ENCODE data around the gene SYNGR1. TPM values are rescaled to one million over a fixed set of nuclear protein-coding genes. Genes with fewer than 3 reads are reported as not detected.

SYNGR1 gene
- total and polyA plus RNA-seq, 2 experiments from 2014 or later = 30.9 to 37.0 TPM

DNA sequence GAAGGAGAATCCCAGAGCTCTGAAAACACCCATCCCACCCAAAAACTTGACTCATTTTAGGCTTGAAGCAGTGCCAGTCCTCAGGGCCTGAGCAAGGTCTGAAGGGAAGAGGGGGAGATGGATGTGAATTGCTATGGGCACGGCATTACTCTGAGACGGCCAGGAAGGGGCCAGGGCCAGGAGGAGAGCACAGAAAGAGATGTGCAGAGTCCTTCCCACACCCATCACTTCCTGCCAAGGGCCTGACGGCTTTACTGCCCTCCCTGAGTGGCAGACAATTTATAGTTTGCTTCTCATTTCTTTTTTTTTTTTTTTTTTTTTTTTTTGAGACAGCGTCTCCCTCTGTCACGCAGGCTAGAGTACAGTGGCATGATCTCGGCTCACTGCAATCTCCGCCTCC lies 72.3 kb downstream of the SYNGR1 start:
- Histone ChIP-seq H3K4me3 (no peak overlapping the region), H3K9me2 (ENCODE audit: insufficient read depth) (no peaks in the 10 kb centered on the region), H2AFZ (no peak overlapping the region), H3K27me3 (ENCODE audit: insufficient read depth) (no peaks in the 10 kb centered on the region), H3K27ac (ENCODE audit: low read depth) (no peak overlapping the region), H3K4me2 (no peak overlapping the region), H3F3A (replicated peaks; ENCODE audit: low read depth) (0 out of 2 replicates have a peak, but pooled peaks cover 1% of the 10 kb centered on the region), H3K79me2 (replicated peaks; ENCODE audit: insufficient read depth) (no peaks in the 10 kb centered on the region), H4K20me1 (replicated peaks; ENCODE audit: insufficient read depth) (no peaks in the 10 kb centered on the region; the same call in 1 of the 2 replicates), H3K36me3 (ENCODE audit: insufficient read depth) (peaks cover 9% of the 10 kb centered on the region; the same call in 1 of the 2 replicates), H3K4me1 (ENCODE audit: insufficient read depth) (peaks cover 2% of the 10 kb centered on the region; the same call in 1 of the 2 replicates)
- DNase-seq (ENCODE audit: low spot score) (no peak), ATAC-seq (no peak)
- Mint-ChIP-seq H3K4me3 (no peak overlapping the region), H3K36me3 (ENCODE audit: low read depth) (peaks cover 45% of the 10 kb centered on the region), H3K4me1 (peaks cover 12% of the 10 kb centered on the region), H3K27me3 (ENCODE audit: insufficient read depth, low read depth, poor library complexity) (peaks cover 4% of the 10 kb centered on the region), H3K9me3 (no peaks in the 10 kb centered on the region), H3K27ac (no peak overlapping the region)
- TF ChIP-seq ZNF114 (CRISPR knock-in tag; IDR thresholded peaks at IDR 0.05) (no peak), CREB1 (CRISPR knock-in tag; IDR thresholded peaks at IDR 0.05; ENCODE audit: low read depth) (no peak), NANOG (IDR thresholded peaks at IDR 0.05; ENCODE audit: borderline replicate concordance) (no peak), JUNB (IDR thresholded peaks at IDR 0.05; ENCODE audit: unreplicated experiment) (no peak), EZH2phosphoT487 (IDR thresholded peaks at IDR 0.05; ENCODE audit: unreplicated experiment) (no peak), STAT1 (IDR thresholded peaks at IDR 0.05; ENCODE audit: unreplicated experiment) (no peak), POLR2AphosphoS5 (IDR thresholded peaks at IDR 0.05; ENCODE audit: low read depth) (no peak), ZNF331 (CRISPR knock-in tag; IDR thresholded peaks at IDR 0.05; ENCODE audit: low read depth) (no peak), EZH2 (IDR thresholded peaks at IDR 0.05; ENCODE audit: low read depth, unreplicated experiment) (no peak)
- TF ChIP-seq, protein P1, sequence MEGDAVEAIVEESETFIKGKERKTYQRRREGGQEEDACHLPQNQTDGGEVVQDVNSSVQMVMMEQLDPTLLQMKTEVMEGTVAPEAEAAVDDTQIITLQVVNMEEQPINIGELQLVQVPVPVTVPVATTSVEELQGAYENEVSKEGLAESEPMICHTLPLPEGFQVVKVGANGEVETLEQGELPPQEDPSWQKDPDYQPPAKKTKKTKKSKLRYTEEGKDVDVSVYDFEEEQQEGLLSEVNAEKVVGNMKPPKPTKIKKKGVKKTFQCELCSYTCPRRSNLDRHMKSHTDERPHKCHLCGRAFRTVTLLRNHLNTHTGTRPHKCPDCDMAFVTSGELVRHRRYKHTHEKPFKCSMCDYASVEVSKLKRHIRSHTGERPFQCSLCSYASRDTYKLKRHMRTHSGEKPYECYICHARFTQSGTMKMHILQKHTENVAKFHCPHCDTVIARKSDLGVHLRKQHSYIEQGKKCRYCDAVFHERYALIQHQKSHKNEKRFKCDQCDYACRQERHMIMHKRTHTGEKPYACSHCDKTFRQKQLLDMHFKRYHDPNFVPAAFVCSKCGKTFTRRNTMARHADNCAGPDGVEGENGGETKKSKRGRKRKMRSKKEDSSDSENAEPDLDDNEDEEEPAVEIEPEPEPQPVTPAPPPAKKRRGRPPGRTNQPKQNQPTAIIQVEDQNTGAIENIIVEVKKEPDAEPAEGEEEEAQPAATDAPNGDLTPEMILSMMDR (conservative IDR thresholded peaks at IDR 0.05; ENCODE audit: low read depth in 2 of 2) = no peak
- TF ChIP-seq, protein P2, sequence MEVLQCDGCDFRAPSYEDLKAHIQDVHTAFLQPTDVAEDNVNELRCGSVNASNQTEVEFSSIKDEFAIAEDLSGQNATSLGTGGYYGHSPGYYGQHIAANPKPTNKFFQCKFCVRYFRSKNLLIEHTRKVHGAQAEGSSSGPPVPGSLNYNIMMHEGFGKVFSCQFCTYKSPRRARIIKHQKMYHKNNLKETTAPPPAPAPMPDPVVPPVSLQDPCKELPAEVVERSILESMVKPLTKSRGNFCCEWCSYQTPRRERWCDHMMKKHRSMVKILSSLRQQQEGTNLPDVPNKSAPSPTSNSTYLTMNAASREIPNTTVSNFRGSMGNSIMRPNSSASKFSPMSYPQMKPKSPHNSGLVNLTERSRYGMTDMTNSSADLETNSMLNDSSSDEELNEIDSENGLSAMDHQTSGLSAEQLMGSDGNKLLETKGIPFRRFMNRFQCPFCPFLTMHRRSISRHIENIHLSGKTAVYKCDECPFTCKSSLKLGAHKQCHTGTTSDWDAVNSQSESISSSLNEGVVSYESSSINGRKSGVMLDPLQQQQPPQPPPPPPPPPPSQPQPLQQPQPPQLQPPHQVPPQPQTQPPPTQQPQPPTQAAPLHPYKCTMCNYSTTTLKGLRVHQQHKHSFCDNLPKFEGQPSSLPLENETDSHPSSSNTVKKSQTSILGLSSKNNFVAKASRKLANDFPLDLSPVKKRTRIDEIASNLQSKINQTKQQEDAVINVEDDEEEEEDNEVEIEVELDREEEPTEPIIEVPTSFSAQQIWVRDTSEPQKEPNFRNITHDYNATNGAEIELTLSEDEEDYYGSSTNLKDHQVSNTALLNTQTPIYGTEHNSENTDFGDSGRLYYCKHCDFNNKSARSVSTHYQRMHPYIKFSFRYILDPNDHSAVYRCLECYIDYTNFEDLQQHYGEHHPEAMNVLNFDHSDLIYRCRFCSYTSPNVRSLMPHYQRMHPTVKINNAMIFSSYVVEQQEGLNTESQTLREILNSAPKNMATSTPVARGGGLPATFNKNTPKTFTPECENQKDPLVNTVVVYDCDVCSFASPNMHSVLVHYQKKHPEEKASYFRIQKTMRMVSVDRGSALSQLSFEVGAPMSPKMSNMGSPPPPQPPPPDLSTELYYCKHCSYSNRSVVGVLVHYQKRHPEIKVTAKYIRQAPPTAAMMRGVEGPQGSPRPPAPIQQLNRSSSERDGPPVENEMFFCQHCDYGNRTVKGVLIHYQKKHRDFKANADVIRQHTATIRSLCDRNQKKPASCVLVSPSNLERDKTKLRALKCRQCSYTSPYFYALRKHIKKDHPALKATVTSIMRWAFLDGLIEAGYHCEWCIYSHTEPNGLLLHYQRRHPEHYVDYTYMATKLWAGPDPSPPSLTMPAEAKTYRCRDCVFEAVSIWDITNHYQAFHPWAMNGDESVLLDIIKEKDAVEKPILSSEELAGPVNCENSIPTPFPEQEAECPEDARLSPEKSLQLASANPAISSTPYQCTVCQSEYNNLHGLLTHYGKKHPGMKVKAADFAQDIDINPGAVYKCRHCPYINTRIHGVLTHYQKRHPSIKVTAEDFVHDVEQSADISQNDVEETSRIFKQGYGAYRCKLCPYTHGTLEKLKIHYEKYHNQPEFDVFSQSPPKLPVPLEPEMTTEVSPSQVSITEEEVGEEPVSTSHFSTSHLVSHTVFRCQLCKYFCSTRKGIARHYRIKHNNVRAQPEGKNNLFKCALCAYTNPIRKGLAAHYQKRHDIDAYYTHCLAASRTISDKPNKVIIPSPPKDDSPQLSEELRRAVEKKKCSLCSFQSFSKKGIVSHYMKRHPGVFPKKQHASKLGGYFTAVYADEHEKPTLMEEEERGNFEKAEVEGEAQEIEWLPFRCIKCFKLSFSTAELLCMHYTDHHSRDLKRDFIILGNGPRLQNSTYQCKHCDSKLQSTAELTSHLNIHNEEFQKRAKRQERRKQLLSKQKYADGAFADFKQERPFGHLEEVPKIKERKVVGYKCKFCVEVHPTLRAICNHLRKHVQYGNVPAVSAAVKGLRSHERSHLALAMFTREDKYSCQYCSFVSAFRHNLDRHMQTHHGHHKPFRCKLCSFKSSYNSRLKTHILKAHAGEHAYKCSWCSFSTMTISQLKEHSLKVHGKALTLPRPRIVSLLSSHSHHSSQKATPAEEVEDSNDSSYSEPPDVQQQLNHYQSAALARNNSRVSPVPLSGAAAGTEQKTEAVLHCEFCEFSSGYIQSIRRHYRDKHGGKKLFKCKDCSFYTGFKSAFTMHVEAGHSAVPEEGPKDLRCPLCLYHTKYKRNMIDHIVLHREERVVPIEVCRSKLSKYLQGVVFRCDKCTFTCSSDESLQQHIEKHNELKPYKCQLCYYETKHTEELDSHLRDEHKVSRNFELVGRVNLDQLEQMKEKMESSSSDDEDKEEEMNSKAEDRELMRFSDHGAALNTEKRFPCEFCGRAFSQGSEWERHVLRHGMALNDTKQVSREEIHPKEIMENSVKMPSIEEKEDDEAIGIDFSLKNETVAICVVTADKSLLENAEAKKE (CRISPR knock-in tag; IDR thresholded peaks at IDR 0.05) = no peak
- TF ChIP-seq, protein P3, sequence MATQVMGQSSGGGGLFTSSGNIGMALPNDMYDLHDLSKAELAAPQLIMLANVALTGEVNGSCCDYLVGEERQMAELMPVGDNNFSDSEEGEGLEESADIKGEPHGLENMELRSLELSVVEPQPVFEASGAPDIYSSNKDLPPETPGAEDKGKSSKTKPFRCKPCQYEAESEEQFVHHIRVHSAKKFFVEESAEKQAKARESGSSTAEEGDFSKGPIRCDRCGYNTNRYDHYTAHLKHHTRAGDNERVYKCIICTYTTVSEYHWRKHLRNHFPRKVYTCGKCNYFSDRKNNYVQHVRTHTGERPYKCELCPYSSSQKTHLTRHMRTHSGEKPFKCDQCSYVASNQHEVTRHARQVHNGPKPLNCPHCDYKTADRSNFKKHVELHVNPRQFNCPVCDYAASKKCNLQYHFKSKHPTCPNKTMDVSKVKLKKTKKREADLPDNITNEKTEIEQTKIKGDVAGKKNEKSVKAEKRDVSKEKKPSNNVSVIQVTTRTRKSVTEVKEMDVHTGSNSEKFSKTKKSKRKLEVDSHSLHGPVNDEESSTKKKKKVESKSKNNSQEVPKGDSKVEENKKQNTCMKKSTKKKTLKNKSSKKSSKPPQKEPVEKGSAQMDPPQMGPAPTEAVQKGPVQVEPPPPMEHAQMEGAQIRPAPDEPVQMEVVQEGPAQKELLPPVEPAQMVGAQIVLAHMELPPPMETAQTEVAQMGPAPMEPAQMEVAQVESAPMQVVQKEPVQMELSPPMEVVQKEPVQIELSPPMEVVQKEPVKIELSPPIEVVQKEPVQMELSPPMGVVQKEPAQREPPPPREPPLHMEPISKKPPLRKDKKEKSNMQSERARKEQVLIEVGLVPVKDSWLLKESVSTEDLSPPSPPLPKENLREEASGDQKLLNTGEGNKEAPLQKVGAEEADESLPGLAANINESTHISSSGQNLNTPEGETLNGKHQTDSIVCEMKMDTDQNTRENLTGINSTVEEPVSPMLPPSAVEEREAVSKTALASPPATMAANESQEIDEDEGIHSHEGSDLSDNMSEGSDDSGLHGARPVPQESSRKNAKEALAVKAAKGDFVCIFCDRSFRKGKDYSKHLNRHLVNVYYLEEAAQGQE (IDR thresholded peaks at IDR 0.05; ENCODE audit: unreplicated experiment) = no peak
- TF ChIP-seq, protein P4, sequence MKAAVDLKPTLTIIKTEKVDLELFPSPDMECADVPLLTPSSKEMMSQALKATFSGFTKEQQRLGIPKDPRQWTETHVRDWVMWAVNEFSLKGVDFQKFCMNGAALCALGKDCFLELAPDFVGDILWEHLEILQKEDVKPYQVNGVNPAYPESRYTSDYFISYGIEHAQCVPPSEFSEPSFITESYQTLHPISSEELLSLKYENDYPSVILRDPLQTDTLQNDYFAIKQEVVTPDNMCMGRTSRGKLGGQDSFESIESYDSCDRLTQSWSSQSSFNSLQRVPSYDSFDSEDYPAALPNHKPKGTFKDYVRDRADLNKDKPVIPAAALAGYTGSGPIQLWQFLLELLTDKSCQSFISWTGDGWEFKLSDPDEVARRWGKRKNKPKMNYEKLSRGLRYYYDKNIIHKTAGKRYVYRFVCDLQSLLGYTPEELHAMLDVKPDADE (IDR thresholded peaks at IDR 0.05) = no peak
